GM12872 (cell line): ENCODE measurements around the gene NAA35.

ENCODE experiments used
- CTCF ChIP-seq: IDR thresholded peaks from 3 replicates; pipeline ENCODE4 v1.5.1; 2011; ENCODE audit warnings: low read depth, mild to moderate bottlenecking, low read length, moderate library complexity; ENCODE audit not compliant: insufficient read depth

NAA35 gene

GRCh38 chr9:86009133-86009532, 68.2 kb downstream of the NAA35 start:
- TF ChIP-seq CTCF, result no peak

GRCh38 chr9:86020731-86021130, 79.8 kb downstream of the NAA35 start:
- no peak for TF ChIP-seq CTCF

- no peak for TF ChIP-seq CTCF
Observed at GRCh38 chr9:86021166-86021565, 80.2 kb downstream of the NAA35 start.

GRCh38 chr9:86022687-86023266, 81.8 kb downstream of the NAA35 start:
- no peak for TF ChIP-seq CTCF

GRCh38 chr9:86027767-86028166, 86.8 kb downstream of the NAA35 start:
- TF ChIP-seq CTCF, result no peak

GRCh38 chr9:86034863-86035734, 94.2 kb downstream of the NAA35 start:
- peak; percentile 66 for TF ChIP-seq CTCF

GRCh38 chr9:86035827-86036440, 95.0 kb downstream of the NAA35 start:
- TF ChIP-seq CTCF, result no peak
